Activated CD8-positive, alpha-beta T cell treated with anti-CD3 and anti-CD28 coated beads for 36 hours (primary cell): ENCODE measurements around the gene FANCC. TPM values are rescaled to one million over a fixed set of nuclear protein-coding genes. Genes with fewer than 3 reads are reported as not detected.

ENCODE experiments used
- ATAC-seq: fragments of 200-7000 bp; cut with Tn5 transposase; one replicate; pipeline ENCODE4 v1.10.0; 2021; ENCODE audit warnings: mild to moderate bottlenecking, moderate library complexity
- CTCF ChIA-PET: fragments of 350-600 bp; sonication (Branson Sonifier 250); formaldehyde crosslinking; loops from one replicate; lab custom pipeline; 2021; ENCODE audit warnings: antibody characterized with exemption; lab: Charles Lee
- POLR2A ChIA-PET: fragments of 350-600 bp; sonication (Branson Sonifier 250); formaldehyde crosslinking; loops from one replicate; lab custom pipeline; 2021; ENCODE audit warnings: antibody characterized with exemption; lab: Charles Lee
- DNase-seq: peaks from one replicate; pipeline ENCODE4 v3.0.0-alpha.2; 2020
- H3K27ac Mint-ChIP-seq: one replicate; pipeline ENCODE4 v1.8.0; 2021; ENCODE audit warnings: mild to moderate bottlenecking, mixed read lengths
- H3K27me3 Mint-ChIP-seq: one replicate; pipeline ENCODE4 v1.8.0; 2021; ENCODE audit warnings: mixed read lengths
- H3K36me3 Mint-ChIP-seq: one replicate; pipeline ENCODE4 v1.8.0; 2021; ENCODE audit warnings: low read depth, mixed read lengths
- H3K4me1 Mint-ChIP-seq: one replicate; pipeline ENCODE4 v1.8.0; 2021; ENCODE audit warnings: low read depth, mixed read lengths
- H3K4me3 Mint-ChIP-seq: one replicate; pipeline ENCODE4 v1.8.0; 2021; ENCODE audit warnings: mild to moderate bottlenecking, moderate library complexity, mixed read lengths
- H3K9me3 Mint-ChIP-seq: one replicate; pipeline ENCODE4 v1.8.0; 2021; ENCODE audit warnings: mixed read lengths
- CTCF ChIP-seq: fragments of 200-600 bp; IDR thresholded peaks from one replicate; pipeline ENCODE4 v1.8.0; 2022; ENCODE audit warnings: antibody characterized with exemption, mild to moderate bottlenecking
- intact Hi-C: fragments of 100-400 bp; cut with micrococcal nuclease; formaldehyde crosslinking; loops from one replicate; pipeline ENCODE4 v1.10.0; 2022
- total RNA-seq, 2 experiments: library from RNA; stranded (reverse); gene quantifications; one replicate each; pipeline ENCODE4 v1.2.3, GENCODE V29; 2021

The FANCC gene
- total RNA-seq, 2 experiments from 2014 or later, result 11.5 to 12.4 TPM

GRCh38 chr9:95110921-95111525, 206.5 kb downstream of the FANCC start:
- ATAC-seq (no peak), DNase-seq (no peak)
- no peaks in the 10 kb centered on the region for H3K4me1 Mint-ChIP-seq
- H3K36me3 Mint-ChIP-seq, result no peaks in the 10 kb centered on the region
- no peaks in the 10 kb centered on the region for H3K9me3 Mint-ChIP-seq
- ChIA-PET POLR2A (no interaction called here), CTCF (interaction anchor here (1.3 to 2.3 kb wide), 3 partner anchors 14 to 20 kb away, joined by 3 to 9 read pairs (median 8); no protein-coding TSS in a partner anchor)
- no peak overlapping the region for H3K4me3 Mint-ChIP-seq
- H3K27me3 Mint-ChIP-seq, result no peaks in the 10 kb centered on the region
- no peak overlapping the region for H3K27ac Mint-ChIP-seq
- intact Hi-C loops, result no loop called here
- TF ChIP-seq CTCF, result no peak

DNA sequence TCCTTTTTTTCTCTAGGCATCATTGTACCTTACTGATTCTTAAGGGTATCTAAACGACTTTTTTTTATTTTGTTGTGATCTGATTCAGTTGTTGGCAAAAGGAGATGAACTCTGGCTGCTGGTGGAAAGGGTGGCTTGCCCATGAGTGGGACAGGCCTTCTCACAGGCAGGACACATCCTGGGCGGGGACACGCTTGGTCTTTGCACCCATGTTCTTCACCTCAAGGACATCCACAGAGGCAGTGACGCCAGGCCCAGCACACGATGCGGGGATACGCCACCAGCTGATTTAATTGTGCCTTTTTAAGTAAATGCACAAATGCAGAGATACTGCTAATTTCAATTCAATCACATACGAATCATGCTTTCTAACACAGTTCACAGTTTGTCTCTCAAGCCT, 208.1 kb downstream of the FANCC start:
- intact Hi-C loops, result no loop called here
- no peak for DNase-seq
- Mint-ChIP-seq H3K36me3 (no peaks in the 10 kb centered on the region), H3K27me3 (no peaks in the 10 kb centered on the region), H3K9me3 (no peaks in the 10 kb centered on the region), H3K4me3 (no peak overlapping the region), H3K27ac (no peak overlapping the region), H3K4me1 (no peaks in the 10 kb centered on the region)
- ChIA-PET CTCF (interaction anchor here (1.0 to 2.3 kb wide), 3 partner anchors 19 to 429 kb away, joined by 3 to 9 read pairs (median 8); no protein-coding TSS in a partner anchor), POLR2A (no interaction called here)
- no peak for TF ChIP-seq CTCF
- ATAC-seq, result no peak

- Mint-ChIP-seq H3K36me3 (no peaks in the 10 kb centered on the region), H3K4me3 (no peak overlapping the region), H3K9me3 (no peaks in the 10 kb centered on the region), H3K4me1 (no peaks in the 10 kb centered on the region), H3K27me3 (no peaks in the 10 kb centered on the region), H3K27ac (no peak overlapping the region)
- ChIA-PET POLR2A (no interaction called here), CTCF (interaction anchor here (1.0 kb wide), 1 partner anchor 23 kb away, joined by 4 read pairs; no protein-coding TSS in a partner anchor)
- no peak for TF ChIP-seq CTCF
- DNase-seq (no peak), ATAC-seq (no peak)
- intact Hi-C loops, result no loop called here
These were observed 208.7 kb downstream of the FANCC start for GRCh38 chr9:95108777-95109176.

GRCh38 chr9:95107976-95108375, 209.5 kb downstream of the FANCC start:
- H3K4me1 Mint-ChIP-seq, result no peaks in the 10 kb centered on the region
- no peak for TF ChIP-seq CTCF
- no peaks in the 10 kb centered on the region for H3K9me3 Mint-ChIP-seq
- H3K36me3 Mint-ChIP-seq, result no peaks in the 10 kb centered on the region
- ATAC-seq, result no peak
- ChIA-PET CTCF (interaction anchor here (0.9 to 1.0 kb wide), 2 partner anchors 24 to 427 kb away, joined by 4 read pairs; no protein-coding TSS in a partner anchor), POLR2A (no interaction called here)
- H3K27ac Mint-ChIP-seq, result no peak overlapping the region
- no peaks in the 10 kb centered on the region for H3K27me3 Mint-ChIP-seq
- intact Hi-C loops, result no loop called here
- H3K4me3 Mint-ChIP-seq, result no peak overlapping the region
- DNase-seq, result no peak

DNA sequence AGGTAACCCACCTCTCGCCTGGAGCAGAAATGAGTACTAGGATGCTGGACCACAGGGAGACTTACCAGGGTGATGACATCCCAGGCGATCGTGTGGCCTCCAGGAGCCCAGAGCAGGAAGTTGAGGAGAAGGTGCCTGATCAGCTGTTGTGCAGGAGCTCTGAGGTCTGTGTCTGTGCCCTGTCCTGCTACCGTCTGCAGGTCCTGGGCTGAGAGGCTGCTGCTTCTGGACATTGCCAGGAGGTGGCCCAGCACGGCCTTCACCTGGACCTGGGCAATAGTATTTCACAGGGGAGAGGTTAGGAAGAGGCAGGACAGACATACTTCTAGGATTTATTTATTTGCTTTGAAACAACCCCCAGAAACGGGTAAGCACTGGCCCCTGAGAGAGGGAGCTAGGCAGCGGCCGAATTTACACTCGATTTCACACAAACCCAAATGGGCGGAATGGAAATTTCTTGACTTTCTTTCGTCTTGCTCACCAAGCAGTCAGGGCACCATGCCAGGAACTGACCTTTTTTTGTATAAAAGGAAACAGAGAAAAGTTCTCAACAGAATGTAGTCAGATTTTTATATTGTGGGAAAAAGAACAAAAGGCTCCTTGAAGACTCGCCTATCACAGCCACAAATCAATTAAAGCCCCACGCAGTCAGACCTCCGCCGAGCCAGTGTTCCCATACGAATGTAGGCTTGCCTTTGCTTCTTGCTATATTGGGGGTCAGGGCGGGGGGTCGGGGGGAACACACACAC, 210.3 kb downstream of the FANCC start:
- CTCF ChIA-PET, result interaction anchor here (0.9 kb wide), 1 partner anchor 426 kb away, joined by 4 read pairs; no protein-coding TSS in a partner anchor

More for the DNA sequence above, 210.3 kb downstream of the FANCC start:
- Mint-ChIP-seq H3K9me3 (no peaks in the 10 kb centered on the region), H3K27ac (no peak overlapping the region), H3K27me3 (no peaks in the 10 kb centered on the region), H3K4me1 (no peaks in the 10 kb centered on the region), H3K36me3 (no peaks in the 10 kb centered on the region), H3K4me3 (no peak overlapping the region)
- DNase-seq (no peak), ATAC-seq (no peak)
- POLR2A ChIA-PET, result no interaction called here
- no peak for TF ChIP-seq CTCF
- intact Hi-C loops, result no loop called here
